ENCODE measurements around the gene PRICKLE2. TPM values are rescaled to one million over a fixed set of nuclear protein-coding genes. Genes with fewer than 3 reads are reported as not detected.

The PRICKLE2 gene
- total and polyA plus RNA-seq, 2 experiments from 2014 or later = 8.5 to 30.3 TPM

GRCh38 chr3:64088408-64089205, 136.7 kb downstream of the PRICKLE2 start:
- H3K79me2 ChIP-seq = no peaks in the 10 kb centered on the region
- DNase-seq (ENCODE audit: low spot score) = no peak
- 30% methylated on average over 1 of the region's 1 CpG for WGBS (ENCODE audit: low lambda C conversion rate, missing lambda C conversion rate)
- no peak for TF ChIP-seq EZH2 (IDR thresholded peaks at IDR 0.05; ENCODE audit: borderline replicate concordance)
- TF ChIP-seq EZH2phosphoT487 (IDR thresholded peaks at IDR 0.05; ENCODE audit: low read depth, severe bottlenecking, unreplicated experiment) = no peak
- no peaks in the 10 kb centered on the region for H3K36me3 ChIP-seq (replicated peaks; ENCODE audit: insufficient read depth, low read depth)
- H3K9me3 ChIP-seq (ENCODE audit: low read depth) = no peaks in the 10 kb centered on the region
- peaks cover 14% of the 10 kb centered on the region for H3K4me1 ChIP-seq (ENCODE audit: insufficient read depth)
- H3K27me3 ChIP-seq = no peaks in the 10 kb centered on the region
- no peak overlapping the region for H2AFZ ChIP-seq
- H3K4me2 ChIP-seq = no peak overlapping the region
- no peaks in the 10 kb centered on the region for H4K20me1 ChIP-seq (ENCODE audit: insufficient read depth, poor library complexity, severe bottlenecking)
- H3K27ac ChIP-seq = peak overlapping the region; percentile 17
- no peak overlapping the region for H3K4me3 ChIP-seq
- no peaks in the 10 kb centered on the region for H3K9me2 ChIP-seq (replicated peaks; ENCODE audit: insufficient read depth)

GRCh38 chr3:64086479-64087252, 138.6 kb downstream of the PRICKLE2 start:
- H3K27me3 ChIP-seq = no peaks in the 10 kb centered on the region
- H3K4me2 ChIP-seq = no peak overlapping the region
- no peak overlapping the region for H3K27ac ChIP-seq
- H4K20me1 ChIP-seq (ENCODE audit: insufficient read depth, poor library complexity, severe bottlenecking) = no peaks in the 10 kb centered on the region
- H2AFZ ChIP-seq = no peak overlapping the region
- no peaks in the 10 kb centered on the region for H3K9me3 ChIP-seq (ENCODE audit: low read depth)
- TF ChIP-seq CTCF (IDR thresholded peaks at IDR 0.05; ENCODE audit: poor library complexity) = no peak
- no peak for TF ChIP-seq EZH2 (IDR thresholded peaks at IDR 0.05; ENCODE audit: borderline replicate concordance)
- no peak for TF ChIP-seq EZH2phosphoT487 (IDR thresholded peaks at IDR 0.05; ENCODE audit: low read depth, severe bottlenecking, unreplicated experiment)
- H3K4me3 ChIP-seq = no peak overlapping the region
- no peak for DNase-seq (ENCODE audit: low spot score)
- no peaks in the 10 kb centered on the region for H3K9me2 ChIP-seq (replicated peaks; ENCODE audit: insufficient read depth)
- H3K36me3 ChIP-seq (replicated peaks; ENCODE audit: insufficient read depth, low read depth) = no peaks in the 10 kb centered on the region
- peaks cover 14% of the 10 kb centered on the region for H3K4me1 ChIP-seq (ENCODE audit: insufficient read depth)
- WGBS (ENCODE audit: low lambda C conversion rate, missing lambda C conversion rate) = 77% methylated on average over 5 of the region's 5 CpGs
- H3K79me2 ChIP-seq = no peaks in the 10 kb centered on the region

- Histone ChIP-seq H3K79me2 (no peaks in the 10 kb centered on the region), H4K20me1 (ENCODE audit: insufficient read depth, poor library complexity, severe bottlenecking) (no peaks in the 10 kb centered on the region), H3K4me1 (ENCODE audit: insufficient read depth) (peaks cover 14% of the 10 kb centered on the region), H3K9me3 (ENCODE audit: low read depth) (no peaks in the 10 kb centered on the region), H3K27ac (no peak overlapping the region), H2AFZ (no peak overlapping the region), H3K4me3 (no peak overlapping the region), H3K4me2 (no peak overlapping the region), H3K36me3 (replicated peaks; ENCODE audit: insufficient read depth, low read depth) (no peaks in the 10 kb centered on the region), H3K9me2 (replicated peaks; ENCODE audit: insufficient read depth) (no peaks in the 10 kb centered on the region), H3K27me3 (no peaks in the 10 kb centered on the region)
- 27% methylated on average over 1 of the region's 1 CpG for WGBS (ENCODE audit: low lambda C conversion rate, missing lambda C conversion rate)
- no peak for DNase-seq (ENCODE audit: low spot score)
- TF ChIP-seq EZH2 (IDR thresholded peaks at IDR 0.05; ENCODE audit: borderline replicate concordance) (no peak), EZH2phosphoT487 (IDR thresholded peaks at IDR 0.05; ENCODE audit: low read depth, severe bottlenecking, unreplicated experiment) (no peak), CTCF (IDR thresholded peaks at IDR 0.05; ENCODE audit: poor library complexity) (no peak)
These were observed 140.6 kb downstream of the PRICKLE2 start for GRCh38 chr3:64084640-64085039.

GRCh38 chr3:64083575-64083974, 141.7 kb downstream of the PRICKLE2 start:
- DNase-seq (ENCODE audit: low spot score) = no peak
- no peak overlapping the region for H3K27ac ChIP-seq

More at GRCh38 chr3:64083575-64083974, 141.7 kb downstream of the PRICKLE2 start:
- 81% methylated on average over 3 of the region's 3 CpGs for WGBS (ENCODE audit: low lambda C conversion rate, missing lambda C conversion rate)
- H3K4me1 ChIP-seq (ENCODE audit: insufficient read depth) = peaks cover 8% of the 10 kb centered on the region
- H3K4me2 ChIP-seq = no peak overlapping the region
- H3K9me3 ChIP-seq (ENCODE audit: low read depth) = no peaks in the 10 kb centered on the region
- H3K27me3 ChIP-seq = no peaks in the 10 kb centered on the region
- H3K4me3 ChIP-seq = no peak overlapping the region
- no peaks in the 10 kb centered on the region for H3K79me2 ChIP-seq
- no peaks in the 10 kb centered on the region for H3K9me2 ChIP-seq (replicated peaks; ENCODE audit: insufficient read depth)
- H2AFZ ChIP-seq = no peak overlapping the region
- H4K20me1 ChIP-seq (ENCODE audit: insufficient read depth, poor library complexity, severe bottlenecking) = no peaks in the 10 kb centered on the region
- TF ChIP-seq CTCF (IDR thresholded peaks at IDR 0.05; ENCODE audit: poor library complexity) = no peak
- no peak for TF ChIP-seq EZH2 (IDR thresholded peaks at IDR 0.05; ENCODE audit: borderline replicate concordance)
- TF ChIP-seq EZH2phosphoT487 (IDR thresholded peaks at IDR 0.05; ENCODE audit: low read depth, severe bottlenecking, unreplicated experiment) = no peak
- H3K36me3 ChIP-seq (replicated peaks; ENCODE audit: insufficient read depth, low read depth) = no peaks in the 10 kb centered on the region

Measured in hepatocyte (in vitro differentiated cells).